ENCODE data around the gene PLEKHH1.
A peak's percentile ranks its signal among the peaks of the same experiment; 100 is the strongest.

The PLEKHH1 gene

GRCh38 chr14:67532998-67533753, at the start of gene PLEKHH1:
TSS of gene PLEKHH1 (plus strand) at chr14:67533290. CDS start at chr14:67541868, 8,578 bp downstream.
- DNase-seq = peak; percentile 65

DNA sequence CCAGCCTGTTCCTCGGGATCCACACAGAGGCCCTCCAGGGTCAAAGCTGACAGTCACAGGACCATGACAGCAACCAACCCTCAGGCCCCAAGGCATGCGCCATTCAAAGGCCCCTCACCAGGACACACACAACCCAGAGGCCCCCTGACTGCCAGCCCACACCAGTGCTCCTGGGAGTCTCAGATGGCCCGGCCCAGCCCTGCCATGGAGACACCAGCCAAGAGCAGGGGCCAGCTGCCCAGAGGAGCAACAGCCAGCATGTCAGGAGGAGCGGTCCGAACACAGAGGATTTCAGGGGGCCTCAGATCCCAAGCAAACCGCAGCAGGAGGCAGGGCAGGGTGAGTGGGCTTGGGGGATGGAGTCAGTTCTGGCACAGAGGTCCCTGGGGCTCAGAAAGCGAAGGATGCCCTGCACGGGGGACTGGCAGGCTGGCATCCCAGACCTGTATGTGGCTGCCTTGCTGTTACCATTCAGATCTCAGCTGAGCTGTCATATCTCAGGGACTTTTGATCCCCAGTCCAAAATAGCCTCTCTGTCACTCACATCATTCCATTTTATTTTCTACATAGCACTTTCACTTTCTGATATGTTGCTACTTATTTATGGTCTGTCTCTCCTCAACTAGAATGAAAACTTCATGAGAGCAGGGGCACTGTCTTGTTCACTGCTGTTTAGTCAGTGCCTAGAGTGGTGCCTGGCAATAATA, 49.4 kb upstream of the PLEKHH1 start:
- no peak for DNase-seq

- DNase-seq = no peak
Observed at GRCh38 chr14:67485501-67486095, 47.5 kb upstream of the PLEKHH1 start.

DNA sequence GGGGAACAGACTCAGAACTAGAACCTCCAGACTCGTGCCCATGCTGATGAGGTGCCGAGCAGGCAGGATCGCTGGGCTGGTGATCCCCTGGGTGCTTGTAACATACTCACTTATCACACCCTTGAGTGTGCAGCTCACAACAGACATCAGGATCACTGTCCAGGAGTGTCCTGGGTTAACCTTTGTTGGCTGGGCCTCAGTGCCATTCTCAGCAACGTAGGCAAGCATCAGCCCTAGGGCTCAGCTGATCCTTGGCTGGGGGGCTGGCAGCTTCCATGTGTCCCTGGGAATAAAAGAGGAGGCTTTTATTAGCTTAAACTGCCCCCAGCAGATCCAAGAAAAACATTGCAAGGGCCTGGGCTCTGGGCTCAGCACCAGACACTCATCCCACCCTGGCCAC, 46.2 kb upstream of the PLEKHH1 start:
- no peak for DNase-seq

- no peak for DNase-seq
Observed at GRCh38 chr14:67487332-67487731, 45.8 kb upstream of the PLEKHH1 start.

DNA sequence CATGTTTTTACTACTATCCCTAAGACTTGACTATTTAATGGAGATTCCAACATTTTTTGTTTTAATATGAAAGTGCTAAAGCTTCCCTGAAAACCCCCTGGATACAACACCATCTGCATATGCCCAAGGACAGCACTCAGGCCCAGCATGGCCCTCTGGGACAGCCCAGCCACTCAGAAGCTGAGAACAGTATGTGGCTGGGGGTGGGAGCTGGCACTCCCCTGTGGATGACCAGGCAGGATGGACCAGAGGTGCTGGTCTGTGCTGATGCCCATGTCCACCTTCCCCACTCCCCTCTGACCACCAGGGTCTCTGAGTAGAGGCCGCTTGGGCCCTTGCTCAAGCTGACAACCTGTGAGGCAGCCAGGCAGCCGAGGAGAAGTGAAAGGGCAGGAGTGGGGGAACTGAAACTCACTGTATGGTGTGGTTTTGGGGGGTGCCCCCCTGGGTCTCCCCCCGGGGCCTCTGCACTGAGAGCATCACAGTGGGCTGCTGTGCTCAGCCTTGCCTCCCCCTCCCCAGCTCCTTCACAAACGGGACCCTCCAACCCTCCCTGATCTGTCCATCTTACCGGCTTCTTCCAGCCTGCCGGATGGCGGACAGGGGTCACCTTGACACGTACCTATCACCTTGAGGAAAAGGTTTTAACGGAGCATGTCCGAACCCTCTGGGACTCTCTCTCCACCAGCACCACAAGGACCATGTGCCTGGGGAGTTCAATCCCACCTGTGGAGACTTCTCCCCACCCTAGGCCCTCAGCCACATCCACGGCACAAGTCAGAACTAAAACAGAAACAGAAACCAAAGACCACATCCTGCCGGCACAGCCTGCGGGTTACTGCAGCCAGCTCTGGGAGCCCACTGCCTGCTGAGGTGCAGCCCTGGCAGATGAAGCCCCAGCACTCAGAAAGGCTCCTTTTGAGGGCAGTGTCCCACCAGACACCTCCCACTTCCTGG, 44.9 kb upstream of the PLEKHH1 start, which contains the start of gene TMEM229B:
Gene TMEM229B (minus strand): TSS at position 785 of the 957 bp plus-strand sequence. CDS start 14,798 bp downstream, outside the sequence.
- peak; percentile 73 for DNase-seq

DNA sequence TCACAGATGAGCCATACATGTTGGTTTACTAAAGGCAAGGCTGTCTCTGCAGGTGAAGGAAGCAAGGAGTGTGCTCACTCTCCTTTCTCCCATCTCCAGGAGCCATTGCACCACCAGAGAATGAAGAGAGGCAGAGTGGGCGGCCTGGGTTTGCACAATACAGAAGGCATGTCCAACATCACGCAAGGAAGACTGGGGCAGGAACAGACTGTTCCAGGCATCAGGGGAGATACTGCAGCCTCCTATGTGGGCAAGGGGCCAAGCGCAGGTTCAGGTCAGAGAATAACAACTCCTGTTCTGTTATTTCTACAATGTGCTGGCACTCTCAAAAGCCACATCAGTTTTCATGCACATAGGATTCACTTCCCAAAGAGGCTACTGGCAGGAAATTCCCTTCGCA, 42.9 kb upstream of the PLEKHH1 start:
- DNase-seq = no peak

GRCh38 chr14:67491285-67491684, 41.8 kb upstream of the PLEKHH1 start:
- DNase-seq = no peak

DNA sequence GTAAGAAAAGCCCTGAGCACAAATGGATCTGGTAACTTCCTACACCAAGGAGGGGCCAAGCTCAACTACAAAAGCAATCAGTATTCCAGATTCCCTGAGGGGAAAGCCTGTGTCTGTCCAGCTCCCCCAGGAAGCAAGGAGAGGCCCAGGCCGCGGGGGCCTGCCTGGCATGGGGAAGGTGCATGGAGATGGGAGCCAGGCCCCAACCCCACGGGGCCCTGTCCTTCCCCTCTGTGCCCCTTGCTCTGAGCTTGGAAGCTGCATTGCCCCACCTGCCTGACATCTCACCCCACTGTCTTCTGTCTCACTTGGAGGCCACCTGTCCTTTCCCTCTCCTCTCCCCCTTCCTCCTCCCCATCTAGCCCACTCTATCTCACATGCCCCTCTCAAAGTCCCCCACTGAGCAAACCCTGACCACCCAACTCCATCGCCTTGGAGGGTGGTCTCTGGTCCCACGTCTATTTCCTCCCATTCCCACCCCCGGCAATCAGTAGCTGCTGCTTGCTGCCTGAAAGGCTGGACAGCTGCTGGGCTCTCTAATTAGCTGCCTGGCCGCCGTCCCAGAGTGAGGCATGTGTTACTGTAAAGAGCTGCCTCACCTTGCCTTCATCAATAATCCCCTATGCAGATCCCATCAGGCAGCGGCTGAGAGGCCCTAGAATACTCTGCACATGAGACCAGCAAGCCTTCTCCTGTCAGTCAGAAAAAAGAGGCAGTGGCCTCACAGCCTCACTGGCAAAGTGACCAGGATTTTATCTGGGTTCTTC, 41.2 kb upstream of the PLEKHH1 start:
- no peak for DNase-seq

DNA sequence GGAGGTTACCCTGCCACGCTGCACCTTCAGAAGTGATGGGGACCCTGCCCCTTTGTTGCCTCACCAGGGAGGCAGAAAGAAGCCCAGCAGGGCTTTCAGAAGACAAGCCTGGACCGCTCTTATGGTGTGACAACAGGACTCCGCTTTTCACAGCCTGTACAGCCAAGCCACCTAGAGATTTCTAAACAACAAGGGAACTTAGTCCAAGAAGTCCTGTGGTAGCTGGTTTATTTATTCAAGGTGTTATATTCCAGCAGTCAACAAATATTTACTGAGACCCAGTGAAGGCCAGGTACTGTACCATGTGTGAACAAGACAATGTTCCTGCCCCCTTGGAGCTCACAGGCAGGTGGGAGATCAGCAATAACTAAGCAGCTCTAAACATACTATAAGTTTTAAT, 40.6 kb upstream of the PLEKHH1 start:
- DNase-seq = no peak

- DNase-seq = no peak
Observed at GRCh38 chr14:67493092-67493717, 39.9 kb upstream of the PLEKHH1 start.

- DNase-seq = no peak
Observed at GRCh38 chr14:67495827-67496226, 37.3 kb upstream of the PLEKHH1 start.

DNA sequence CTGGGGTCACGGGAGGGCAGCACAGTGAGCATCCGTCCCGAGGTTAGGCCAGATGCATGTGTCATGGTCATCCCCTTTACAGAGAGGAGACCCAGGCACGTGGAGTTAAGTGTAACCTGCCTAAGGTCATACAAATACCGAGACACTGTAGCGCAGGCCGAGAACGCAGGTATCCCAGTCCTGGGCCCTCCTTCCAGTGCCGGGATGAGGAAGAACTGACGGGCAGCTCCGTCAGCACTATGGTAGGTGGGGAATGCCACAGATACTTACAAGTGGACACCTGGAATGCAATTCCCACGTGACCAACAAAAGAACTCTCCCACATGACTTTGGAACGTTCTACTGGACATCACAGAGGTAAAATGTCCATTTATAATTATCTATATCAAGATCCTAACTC, 35.9 kb upstream of the PLEKHH1 start:
- DNase-seq = no peak

DNA sequence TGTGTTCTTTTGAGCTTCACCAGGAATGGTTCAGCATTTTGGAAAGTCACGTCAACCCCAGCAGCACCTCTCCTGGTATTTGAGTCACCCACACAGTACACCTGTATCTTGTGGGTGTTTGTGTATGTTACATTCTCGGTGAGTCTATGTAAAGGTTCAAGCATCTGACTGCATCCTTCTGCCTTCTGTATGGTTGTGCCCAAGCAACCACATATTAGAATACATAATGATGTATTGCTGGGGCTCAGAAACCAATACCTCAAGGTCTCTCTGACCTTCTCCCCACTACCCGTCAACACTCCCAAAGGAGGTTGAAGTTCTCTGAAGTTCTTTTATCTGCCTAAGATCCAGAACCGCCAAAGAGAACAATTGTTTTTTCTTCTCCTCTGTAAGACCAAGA, 35.4 kb upstream of the PLEKHH1 start:
- no peak for DNase-seq

- no peak for DNase-seq
Observed at GRCh38 chr14:67500981-67501380, 32.1 kb upstream of the PLEKHH1 start.

- no peak for DNase-seq
Observed at GRCh38 chr14:67501670-67502069, 31.4 kb upstream of the PLEKHH1 start.

- no peak for DNase-seq
Observed at GRCh38 chr14:67502867-67503266, 30.2 kb upstream of the PLEKHH1 start.

GRCh38 chr14:67503331-67503730, 29.8 kb upstream of the PLEKHH1 start:
- DNase-seq = no peak

DNA sequence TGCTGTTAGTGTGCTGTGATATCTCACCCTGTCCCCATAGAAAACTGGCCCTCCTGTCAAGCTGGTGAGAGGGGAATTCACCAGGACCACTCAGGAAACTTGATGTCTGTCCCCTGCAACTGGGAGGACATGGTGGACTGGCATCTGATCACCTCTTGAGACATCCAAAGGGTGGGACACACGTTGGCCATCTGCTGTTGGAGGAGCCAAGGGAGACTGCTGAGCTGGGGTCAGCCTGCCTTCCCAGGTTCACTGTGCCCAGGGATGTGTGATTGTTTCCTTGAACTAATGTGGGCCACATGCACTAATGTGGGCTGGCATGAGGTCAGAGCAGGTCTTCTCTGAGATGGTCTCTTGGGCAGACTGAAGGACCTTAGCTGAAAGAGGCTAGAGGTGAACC, 27.8 kb upstream of the PLEKHH1 start:
- no peak for DNase-seq

GRCh38 chr14:67508956-67509355, 24.1 kb upstream of the PLEKHH1 start:
- no peak for DNase-seq

GRCh38 chr14:67510121-67510520, 23.0 kb upstream of the PLEKHH1 start:
- DNase-seq = no peak

Measured in stimulated activated CD4-positive, alpha-beta T cell treated with anti-CD3 and anti-CD28 coated beads, Interleukin-1b, Interleukin-23, amount 100 ng/mL, for 48 hours (primary cell).